Epidermal melanocyte (primary cell): ENCODE measurements around the gene RARB.
A peak's percentile ranks its signal among the peaks of the same experiment; 100 is the strongest.

Experiments
- DNase-seq: peaks from one replicate; pipeline ENCODE4 v3.0.0; 2011; ENCODE audit warnings: low spot score; ENCODE audit not compliant: insufficient read length

The RARB gene

DNA sequence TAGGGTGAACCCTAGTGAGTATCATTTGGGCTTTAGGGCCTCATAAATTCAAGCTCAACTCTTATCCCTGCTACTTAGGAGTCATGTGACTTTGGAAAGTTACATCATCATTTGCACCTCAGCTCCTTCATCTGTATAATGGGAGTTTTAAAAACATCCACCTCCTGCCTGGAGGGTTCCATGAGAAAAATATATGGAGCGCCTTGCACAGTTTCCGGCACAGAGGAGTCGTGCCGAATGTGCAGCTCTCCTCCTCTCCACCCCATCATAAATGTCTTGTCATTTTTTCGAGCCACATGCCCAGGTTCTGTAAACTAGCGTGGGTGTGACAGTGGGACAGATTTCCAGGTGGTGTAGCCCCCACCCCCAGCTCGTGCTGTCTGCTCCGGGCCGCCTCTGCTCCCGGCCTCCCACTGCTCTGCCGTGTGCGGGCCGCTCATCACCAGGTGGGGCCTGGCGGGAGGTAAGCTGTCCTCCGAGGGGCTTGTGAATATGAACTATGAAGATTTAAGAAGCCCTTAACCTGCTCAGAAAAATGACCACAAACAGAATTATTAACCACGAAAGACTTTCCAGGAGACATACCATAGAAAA, 146.2 kb downstream of the RARB start:
- DNase-seq: no peak

DNA sequence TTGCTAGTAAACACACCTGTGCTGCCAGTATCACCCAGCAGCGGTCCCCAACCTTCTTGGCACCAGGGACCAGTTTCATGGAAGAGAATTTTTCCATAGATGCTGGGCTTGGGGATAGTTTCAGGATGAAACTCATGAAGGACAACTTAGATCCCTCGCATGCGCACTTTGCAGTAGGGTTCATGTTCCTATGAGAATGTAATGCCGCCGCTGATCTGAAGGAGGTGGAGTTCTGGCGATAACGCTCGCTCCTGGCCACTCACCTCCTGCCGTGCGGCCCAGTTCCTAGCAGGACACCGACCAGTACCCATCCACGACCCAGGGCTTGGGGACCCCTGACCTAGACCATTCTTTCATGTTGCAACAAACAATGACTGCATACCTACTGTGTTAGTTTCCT, 146.9 kb downstream of the RARB start:
- no peak for DNase-seq

DNA sequence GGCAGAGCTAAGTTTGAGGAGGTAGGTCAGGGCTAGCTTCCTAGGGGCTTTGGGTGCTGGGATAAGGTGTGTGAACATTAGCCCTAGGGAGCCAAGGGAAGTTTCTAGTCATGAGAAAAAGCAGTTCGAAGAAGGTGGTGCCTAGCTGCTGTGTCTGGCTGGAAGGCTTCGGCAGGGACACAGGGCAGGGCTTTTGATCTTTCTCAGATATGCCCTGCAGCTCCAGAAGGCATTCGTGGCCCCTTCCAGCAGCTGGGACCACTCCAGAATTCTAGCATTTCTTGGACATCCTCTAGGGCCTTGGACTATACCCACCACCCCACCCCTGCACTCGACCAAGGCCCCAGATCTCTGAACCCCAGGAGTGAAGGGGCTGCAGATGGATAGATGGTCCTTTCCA, 148.1 kb downstream of the RARB start:
- DNase-seq: no peak

DNA sequence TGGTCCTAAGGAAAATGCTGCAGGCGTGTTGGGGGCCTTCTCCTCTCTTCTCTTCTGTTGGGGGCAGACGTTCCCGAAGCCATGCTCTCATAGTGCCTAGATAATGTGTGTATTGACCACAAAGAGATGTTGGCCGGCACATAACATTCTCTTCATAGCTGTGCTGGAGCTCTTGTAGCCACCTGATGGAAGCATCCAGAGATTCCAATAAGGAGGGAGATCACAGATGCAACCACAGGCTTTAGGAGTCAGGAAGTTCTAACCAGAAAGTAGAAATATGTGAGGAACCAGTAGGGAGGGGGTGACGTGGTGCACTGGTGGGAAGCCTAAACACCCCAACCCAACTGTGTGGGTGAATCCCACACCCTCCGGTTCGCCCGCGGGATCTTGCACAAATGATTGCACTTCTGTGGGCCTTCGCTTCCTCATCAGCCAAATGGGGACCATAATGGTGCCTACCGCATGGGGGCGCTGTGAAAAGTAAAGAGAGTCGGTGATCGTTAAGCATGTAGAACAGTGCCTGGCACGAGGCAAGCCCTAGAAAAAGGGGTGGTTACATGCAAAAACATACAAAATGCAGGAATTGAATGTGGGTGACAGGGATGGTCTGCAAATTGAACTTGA, 148.9 kb downstream of the RARB start:
- no peak for DNase-seq

DNA sequence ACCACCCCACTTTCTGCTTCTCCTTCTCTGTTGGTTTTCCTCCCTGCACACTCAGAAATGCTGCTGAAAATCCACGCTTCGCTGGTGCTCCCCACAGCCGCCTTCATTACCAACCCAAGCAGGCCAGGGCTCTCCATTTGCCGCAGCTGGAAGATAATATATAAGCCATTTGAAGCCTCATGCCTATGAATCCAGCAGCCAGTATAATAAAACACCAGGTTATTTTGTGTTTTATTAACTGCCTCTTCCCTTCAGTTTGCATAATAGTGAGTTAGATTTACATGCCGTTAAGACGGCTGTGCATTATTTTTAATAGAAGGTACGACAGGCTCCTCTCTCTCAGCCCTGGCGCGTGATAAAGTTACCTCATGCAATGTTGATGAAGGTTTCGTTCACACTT, 150.0 kb downstream of the RARB start:
- DNase-seq: no peak

DNA sequence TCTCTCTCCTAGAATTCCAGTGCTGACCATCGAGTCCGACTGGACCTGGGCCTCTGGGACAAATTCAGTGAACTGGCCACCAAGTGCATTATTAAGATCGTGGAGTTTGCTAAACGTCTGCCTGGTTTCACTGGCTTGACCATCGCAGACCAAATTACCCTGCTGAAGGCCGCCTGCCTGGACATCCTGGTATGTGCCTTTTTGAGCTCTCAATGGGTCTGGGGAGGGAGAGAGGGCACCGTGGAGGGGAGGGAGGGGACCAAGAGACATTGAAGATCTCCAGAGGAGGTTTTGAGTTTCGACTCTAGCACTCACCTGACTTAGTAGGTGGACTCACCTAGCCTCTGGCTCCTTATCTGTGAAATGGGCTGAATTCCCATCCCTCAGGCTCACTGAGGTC, 152.5 kb downstream of the RARB start:
- DNase-seq: no peak

DNA sequence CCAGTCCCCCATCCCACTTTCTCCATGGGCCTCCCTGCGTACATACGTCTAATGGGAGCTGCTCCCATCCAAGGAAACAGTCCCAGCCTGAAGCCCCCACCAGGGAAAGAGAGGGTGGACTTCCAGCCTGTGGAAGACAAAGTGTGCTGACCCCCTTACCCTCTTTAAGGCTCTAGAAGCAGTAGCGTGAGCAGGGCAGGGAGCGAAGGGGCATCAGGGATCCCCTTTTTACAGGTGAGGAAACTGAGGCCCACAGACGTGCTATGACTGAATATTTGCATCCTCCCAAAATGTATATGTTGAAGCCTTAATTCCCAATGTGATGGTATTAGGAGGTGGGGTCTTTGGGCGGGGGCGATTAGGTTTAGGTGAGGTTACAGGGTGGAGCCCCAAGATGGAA, 153.3 kb downstream of the RARB start:
- no peak for DNase-seq

DNA sequence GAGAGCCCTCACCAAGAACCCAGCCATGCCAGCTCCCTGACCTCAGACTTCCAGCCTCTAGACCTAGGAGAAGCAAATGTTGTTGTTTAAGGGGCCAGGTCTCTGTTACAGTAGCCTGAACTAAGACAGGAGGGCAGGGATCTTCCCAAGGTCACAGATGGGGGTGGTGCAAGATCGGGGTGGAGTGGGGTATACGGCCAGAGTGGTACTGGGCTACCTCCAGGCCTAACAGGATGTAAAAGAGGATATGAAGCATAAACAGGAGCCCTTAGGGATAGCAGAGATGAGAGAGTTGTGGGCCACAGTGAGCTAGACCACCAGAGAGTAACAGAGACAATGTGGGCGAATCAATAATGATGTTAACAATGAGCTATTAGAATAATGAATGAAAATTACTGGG, 153.8 kb downstream of the RARB start:
- DNase-seq: no peak

DNA sequence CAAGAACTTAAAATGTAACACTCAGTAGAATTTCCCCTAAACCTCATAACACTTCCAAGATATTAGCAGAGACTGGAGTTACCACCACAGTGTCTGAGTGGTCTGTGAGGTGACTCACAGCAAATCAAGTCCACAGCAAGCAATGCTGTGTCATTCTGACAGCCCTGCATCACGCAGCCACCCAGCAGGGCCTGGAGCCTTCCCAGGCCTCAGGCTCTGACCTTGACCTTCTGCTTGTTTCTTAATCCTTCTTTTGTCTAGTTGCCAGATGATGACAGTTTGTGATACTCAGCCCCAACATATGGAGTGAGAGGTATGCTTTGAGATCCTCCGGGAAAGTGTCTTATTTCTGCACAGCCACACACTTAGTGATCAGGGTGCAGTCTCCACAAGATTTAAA, 154.2 kb downstream of the RARB start:
- peak; percentile 45 for DNase-seq

DNA sequence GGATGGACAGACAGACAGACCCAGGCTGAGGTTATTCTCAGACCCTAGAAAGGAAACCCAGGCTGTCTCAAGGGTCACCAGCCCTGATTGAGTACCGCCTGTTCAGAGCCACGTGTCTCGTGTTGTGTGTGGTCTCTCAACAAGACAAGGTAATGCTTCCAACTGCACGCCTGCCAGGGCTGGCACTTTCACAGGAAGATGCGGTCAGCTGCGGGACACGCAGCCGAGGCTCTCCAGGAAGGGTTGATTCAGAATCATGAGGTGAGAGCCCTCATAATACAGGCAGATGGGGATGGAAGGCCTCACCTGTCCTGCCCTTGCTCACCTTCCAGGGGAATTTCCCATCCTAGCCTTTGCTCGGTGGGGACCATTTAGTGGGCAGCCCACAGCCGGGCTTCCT, 155.3 kb downstream of the RARB start:
- DNase-seq: no peak

DNA sequence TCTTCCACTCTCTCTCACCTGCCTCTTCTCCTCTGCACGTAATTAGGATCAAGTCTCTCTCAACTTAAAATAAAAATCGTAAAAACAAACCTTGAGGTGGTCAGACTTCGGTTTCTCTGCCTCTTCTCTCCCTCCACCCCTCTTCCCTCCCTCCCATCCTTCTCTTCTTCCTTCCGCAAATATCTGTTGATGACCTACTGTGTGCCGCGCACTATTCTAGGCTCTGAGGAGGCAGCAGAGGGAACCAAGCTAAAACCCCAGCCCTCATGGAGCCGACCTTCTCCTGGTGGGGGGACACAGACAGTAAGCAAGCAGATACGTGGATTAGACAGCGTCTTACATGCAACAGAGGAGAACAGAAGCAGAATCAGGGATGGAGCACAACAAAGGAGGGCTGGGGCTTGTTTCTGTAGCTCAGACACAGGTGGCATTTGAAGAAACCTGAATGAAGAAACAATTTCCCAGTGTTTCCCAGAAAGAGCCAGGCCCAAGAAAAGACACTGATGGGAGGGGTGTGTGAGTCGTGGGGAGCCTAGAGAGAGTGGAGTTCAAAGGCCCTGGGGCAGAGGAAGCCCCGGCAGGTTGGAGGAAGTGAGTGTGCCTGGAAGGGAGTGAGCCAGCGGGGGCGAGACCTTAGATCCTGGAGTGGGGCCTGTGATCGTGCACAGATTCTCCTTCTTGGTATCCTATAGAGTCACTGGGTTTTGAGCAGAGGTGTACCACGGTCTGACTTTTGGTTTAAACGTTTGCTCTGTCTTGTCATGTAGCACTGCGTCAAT, 156.1 kb downstream of the RARB start:
- DNase-seq: no peak

DNA sequence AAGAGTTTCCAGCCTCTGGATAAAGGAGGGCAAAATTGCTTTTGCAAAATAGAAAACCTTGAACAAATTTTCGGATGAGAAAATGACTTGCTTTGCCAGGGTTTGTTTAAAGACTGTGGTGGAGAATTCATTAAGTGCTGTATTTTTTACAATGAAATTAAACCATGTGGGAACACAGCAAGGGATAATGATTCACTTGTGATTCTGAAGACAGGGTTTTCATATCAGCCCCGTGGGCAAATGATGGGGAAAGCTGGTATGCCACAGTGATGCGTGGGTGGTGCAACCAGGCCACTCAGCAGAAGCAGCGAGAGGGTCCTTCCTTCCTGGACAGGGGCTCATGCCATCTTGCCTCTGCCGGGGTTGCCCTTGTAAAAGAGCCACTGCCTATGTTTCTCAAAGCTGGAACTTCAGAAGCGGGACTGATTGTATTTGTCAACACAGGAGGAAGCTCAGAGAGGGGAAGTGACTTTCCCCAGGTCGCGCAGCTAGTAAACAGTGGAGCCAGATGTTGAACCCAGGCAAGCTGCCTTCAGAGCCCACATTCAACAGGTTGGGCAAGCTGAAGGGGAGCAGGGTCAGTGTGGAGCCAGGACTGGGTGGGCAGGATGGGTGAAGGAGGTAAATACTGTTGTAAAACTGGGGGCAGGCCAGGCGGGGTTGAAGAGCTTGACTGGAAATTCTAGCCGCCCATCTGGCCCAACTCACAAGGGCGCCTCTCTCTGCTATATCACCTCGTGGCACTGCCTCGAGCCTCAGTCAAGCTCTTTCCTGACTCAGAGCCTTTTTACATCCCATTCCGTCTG, 157.5 kb downstream of the RARB start:
- DNase-seq: peak; percentile 28

DNA sequence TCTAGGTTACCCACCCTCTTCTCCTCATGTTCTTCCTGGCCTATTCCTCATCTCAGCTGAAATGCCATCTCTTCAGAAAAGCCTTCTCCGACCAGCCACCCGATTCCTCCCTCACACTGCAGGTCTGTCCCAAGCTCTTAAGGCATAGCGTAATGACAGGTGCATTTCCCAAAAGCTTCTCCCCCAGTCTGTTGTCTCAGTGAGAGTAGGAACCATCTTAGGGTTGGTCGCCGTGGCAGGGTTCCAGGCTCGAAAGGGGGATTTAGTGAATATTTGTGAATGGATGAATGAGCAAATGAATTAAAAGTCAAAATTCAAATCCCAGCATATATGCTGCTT, 158.1 kb downstream of the RARB start:
- DNase-seq: no peak

DNA sequence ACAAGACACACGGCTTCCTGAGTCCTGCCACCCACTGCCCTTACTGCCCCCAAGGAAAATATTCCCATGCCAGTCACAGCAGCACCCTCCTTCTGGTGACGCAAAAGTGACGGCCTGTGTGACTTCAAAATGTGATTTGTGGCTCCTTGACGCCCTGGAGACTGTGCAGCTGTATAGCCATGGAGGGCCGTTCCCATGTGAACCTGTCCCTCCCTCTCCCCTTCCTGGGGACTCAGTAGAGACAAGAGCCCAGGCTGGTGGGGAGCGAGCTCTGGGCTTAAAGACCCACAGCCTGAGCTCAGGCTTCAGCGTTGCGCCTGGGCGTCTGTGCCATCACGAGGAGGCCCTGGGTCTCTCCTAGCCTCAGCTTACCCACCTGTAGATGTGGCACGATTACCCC, 158.5 kb downstream of the RARB start:
- DNase-seq: no peak

DNA sequence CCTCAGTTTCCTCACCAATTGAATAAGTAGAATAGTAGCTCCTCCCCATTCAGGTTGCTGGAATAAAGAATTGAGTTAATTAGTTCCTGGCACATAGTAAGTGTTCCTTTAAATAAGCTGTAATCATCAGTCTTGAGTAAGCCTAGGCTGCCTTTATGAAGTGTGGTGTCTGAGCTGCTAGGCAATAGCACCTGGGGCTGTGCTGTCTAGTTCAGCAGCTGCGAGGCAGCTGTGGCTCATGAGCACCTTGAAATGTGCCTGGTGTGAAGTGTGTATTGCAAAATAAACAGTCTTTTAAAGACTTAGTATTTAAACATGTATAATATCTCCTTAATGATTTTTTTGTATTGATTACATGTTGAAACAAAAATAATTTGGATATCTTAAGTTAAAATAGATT, 159.0 kb downstream of the RARB start:
- no peak for DNase-seq

DNA sequence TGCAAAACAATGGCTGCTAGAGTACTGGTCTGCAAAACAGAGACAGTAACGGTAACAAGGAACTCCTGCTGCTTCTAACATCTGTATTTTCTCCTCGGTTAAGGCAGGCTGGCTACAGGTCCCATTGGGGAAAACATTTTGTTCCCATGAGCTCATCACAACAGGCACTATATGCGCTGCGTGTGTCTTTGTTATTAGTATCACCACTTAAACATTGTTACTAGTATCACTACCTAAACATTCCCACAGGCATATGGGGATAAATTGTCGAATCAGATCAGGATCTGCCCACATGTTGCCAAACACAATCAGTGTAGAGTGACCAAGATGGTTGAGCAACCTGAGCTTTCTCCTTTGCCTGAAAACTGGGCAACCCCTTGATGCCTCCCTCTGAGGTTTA, 159.5 kb downstream of the RARB start:
- no peak for DNase-seq

DNA sequence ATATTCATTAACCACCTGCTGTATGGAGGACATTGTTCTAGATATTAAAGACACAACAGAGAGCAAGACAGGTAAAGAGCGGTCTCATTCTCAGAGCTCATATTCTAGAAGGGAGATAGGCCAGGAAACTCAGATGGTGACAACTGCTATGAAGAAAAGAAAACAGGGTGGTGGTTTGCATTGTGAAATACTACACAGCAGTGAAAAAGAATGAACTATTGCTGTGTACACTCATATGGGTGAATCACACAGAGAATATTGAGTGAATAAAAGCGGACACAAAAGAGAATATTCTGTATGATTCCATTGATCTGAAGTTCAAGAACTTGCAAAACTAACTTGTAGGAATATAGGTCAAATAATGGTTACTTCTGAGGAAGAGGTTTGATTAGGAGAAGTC, 159.9 kb downstream of the RARB start:
- DNase-seq: no peak

DNA sequence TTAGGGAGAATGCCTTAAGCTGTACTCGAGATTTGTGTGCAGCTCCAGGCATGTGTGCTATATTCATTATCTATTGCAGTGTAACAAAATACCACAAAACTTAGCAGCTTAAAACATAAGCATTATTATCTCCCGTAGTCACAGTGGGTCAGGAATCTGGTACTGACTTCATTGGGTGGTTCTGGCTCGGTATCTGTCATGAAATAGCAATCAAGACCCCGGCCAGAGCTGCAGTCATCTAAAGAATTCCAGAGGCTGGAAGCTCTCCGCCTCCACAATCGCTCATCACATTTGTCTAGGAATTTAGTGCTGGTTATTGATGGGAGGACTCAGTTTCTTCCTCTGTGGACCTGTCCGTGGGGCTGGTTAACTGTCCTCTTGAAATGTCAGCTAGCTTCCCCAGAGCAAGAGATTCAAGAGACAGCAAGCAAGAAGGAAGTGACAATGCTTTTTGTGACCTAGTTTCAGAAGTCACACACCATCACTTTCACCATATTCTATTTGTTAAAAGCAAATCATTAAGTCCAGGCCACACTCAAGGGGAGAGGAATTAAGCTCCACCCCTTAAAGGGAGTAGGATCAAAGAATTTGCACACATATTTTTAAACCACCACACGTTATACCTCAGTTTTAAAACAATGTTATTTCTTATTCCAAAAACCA, 160.5 kb downstream of the RARB start:
- no peak for DNase-seq

DNA sequence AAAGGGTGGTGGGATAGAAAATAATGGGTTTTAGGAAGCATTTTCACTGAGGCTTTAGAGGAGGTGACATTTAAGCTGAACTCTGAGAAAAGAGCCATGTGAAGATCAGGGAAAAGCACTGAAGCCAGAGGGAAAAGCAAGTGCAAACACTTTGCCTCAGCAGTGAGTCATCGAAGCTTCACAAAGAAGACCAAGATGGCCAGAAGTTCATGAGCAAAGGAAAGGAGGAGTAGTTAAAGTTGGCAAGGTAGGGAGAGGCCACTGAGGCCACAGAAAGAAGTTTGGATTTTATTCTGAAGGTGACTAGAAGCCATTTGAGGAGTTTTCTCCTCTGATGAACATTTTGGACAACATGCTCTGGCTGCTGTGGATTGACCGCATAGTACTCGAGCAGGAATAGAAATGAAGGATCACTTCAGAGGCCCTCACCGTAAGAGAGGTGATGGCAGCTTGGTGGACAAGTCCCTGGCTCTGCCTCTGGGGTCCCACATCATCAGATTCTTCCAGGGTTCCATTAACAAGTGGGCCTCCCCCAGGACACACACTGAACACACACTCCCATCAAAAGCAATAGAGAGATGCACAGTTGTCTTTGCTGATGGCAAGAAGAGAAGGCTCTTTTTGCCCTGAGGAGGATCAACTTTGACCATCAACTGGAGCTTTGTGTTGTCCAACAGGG, 161.2 kb downstream of the RARB start:
- no peak for DNase-seq

DNA sequence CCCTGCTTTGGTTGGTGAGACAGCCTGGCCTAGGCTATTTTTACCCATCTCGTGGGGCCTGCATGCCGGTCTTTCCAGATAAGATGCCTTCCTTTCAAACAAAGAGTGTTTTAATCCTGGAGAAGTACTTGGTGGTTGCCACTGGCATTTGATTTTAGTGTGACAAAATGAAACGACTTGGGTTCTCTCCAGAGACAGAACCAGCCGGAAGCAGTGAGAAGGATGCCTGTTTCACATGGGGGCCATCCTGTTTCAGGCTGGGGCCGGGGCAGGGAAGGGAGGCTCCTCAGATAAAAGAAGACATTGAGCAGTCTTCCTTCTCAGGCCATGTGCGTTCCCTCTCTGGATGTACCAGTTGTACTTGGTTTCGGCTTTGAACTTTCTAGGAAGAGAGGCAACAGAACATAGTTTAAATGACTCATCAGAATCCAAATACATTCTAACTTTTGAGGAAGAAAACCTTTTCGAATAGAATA, 161.8 kb downstream of the RARB start:
- DNase-seq: peak; percentile 64

DNA sequence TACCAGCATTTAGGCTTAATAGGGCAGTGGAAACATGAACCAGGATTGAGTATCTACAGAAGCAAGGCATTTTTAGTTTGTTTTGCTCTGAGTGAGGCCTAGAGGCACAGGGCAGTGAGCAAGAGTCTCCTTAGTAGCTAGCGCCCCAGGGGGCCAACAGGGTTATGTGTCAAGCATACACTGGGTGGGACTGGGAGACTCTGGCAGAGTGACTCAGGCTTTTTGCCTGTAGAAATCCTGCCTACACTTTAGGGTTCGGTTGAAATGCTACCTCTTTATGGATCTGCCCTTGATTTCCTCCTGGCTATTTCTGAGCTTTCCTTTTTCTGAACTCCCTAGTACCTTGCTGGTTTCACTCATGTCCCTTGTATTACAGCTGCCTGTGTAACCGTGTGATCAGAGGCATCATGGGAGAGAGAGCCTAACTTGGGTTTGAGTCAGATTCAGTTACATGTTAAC, 164.5 kb downstream of the RARB start:
- no peak for DNase-seq
